ENCODE measurements around the gene PHAX.

- TF ChIP-seq, protein P1, sequence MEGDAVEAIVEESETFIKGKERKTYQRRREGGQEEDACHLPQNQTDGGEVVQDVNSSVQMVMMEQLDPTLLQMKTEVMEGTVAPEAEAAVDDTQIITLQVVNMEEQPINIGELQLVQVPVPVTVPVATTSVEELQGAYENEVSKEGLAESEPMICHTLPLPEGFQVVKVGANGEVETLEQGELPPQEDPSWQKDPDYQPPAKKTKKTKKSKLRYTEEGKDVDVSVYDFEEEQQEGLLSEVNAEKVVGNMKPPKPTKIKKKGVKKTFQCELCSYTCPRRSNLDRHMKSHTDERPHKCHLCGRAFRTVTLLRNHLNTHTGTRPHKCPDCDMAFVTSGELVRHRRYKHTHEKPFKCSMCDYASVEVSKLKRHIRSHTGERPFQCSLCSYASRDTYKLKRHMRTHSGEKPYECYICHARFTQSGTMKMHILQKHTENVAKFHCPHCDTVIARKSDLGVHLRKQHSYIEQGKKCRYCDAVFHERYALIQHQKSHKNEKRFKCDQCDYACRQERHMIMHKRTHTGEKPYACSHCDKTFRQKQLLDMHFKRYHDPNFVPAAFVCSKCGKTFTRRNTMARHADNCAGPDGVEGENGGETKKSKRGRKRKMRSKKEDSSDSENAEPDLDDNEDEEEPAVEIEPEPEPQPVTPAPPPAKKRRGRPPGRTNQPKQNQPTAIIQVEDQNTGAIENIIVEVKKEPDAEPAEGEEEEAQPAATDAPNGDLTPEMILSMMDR (IDR thresholded peaks at IDR 0.05; ENCODE audit: poor library complexity) = no peak
- TF ChIP-seq EZH2phosphoT487 (IDR thresholded peaks at IDR 0.05; ENCODE audit: low read depth, severe bottlenecking, unreplicated experiment) (no peak), EZH2 (IDR thresholded peaks at IDR 0.05; ENCODE audit: borderline replicate concordance) (no peak)
Measured at GRCh38 chr5:126659805-126660482, 59.2 kb downstream of the PHAX start.

Measured in hepatocyte (in vitro differentiated cells).